CD4-positive, alpha-beta T cell treated with Interleukin-2 at 100 ng/mL for 4 hours (primary cell): Measurements from ENCODE around the gene SMCP.

Experiments
- DNase-seq: peaks from one replicate; pipeline ENCODE4 v3.0.0-alpha.2; 2020; ENCODE audit warnings: low spot score

The SMCP gene

DNA sequence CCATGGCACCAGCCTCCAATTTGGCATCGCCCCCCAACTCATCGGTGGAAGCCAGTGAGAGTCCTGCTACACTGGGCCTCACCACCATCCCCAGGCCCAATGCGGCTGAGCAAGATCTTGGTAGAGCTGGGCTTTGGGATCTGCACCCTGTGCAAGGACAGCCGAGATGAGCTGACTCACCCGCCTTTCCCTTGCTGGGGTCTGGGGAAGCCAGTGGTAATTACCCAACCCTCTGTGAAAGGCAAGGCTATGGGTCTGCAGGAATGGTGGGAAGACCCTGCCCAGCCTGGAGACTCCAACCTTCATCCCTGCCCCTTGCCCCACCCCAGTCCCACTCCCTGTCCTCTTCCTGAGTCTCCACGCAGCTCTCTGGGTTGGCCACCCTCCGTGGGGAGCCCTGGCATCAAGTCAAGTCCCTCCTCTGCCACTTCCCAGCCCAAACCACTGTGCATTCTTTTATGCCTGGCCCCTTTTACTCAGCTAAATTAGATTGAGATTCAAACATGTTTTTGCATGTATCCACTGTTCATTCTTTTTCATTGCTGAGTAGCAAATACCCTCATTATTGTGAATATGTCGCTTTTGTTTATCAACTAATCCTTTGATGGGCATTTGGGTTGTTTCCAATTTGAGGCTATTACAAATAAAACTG lies 8.8 kb downstream of the SMCP start:
- DNase-seq: no peak

GRCh38 chr1:152888126-152888525 lies 10.0 kb downstream of the SMCP start:
- no peak for DNase-seq

DNA sequence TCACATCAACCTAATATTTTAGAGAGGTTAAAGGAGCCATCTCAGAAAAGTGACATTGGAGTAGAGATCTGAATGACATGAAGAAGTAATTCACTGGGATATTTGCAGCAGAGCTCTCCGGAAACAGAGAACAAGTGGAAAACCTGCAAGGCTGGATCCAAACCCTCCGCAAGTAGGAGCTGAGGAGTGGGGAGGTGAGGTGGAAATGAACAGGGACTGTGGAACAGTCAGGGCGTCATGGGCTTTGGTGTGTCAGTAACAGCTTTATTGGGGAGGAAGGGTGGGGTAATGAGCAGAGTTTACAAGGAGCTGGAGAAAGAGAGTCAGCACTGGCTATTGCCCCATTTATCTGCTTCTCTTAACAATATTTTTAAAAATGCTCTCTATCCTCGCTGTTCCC lies 20.9 kb downstream of the SMCP start:
- no peak for DNase-seq

GRCh38 chr1:152899883-152900282 lies 21.8 kb downstream of the SMCP start:
- no peak for DNase-seq

DNA sequence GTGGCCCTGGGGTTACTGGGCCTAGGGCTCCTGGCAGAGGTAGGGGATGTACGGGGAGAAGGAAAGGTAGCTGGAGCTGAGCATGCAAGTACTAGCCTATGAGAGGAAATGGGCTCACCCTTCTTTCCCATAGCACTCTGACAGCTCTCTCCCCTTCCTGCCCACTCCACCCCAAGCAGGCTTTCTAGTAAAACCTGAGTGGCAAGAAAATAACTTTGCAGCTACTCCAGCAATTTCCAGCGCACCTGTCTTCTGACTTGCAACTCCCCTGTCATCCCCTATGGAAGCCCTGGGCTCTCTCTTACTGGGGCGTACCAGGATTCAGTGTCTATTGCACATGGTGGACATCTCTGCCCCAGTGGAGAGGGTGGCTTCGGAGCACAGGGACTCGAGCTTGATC lies 23.5 kb downstream of the SMCP start:
- DNase-seq: no peak

- DNase-seq: no peak
Measured at GRCh38 chr1:152902636-152903035, 24.5 kb downstream of the SMCP start.

DNA sequence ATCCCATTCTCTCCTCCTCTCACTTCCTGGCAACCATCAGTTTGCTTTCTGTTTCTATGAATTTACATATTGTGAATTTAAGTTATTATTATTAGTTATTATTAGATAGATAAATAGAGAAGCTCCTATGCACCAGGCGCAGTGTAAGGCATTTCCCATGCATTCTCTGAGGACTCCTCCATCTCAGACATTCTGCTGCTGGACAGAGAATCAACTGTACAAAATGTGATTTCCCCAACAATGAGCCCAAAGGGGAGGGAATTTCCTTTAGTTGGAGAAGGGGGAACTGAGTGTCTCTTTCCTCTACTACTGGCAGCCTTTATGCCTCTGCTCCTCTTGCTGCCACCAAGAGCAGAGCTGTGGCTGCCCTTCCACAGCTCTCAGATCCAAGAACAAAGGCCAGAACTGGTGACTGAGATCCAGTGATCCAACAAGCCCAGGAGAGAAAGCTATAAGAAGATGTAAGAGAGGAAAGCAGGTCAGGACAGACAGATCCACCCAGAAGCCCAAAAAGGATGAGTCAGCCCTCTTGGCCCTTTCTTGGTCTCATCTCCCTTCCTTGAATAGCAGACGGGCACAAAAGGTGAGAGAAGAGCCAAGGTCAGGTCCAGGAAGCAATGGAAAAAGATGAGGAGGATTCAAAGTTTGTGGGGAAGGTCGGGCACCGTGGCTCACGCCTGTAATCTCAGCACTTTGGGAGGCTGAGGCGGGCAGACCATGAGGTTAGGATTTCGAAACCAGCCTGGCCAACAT lies 26.7 kb downstream of the SMCP start:
- DNase-seq: no peak

- DNase-seq: no peak
Measured at GRCh38 chr1:152906023-152906565, 28.0 kb downstream of the SMCP start.

- no peak for DNase-seq
Measured at GRCh38 chr1:152907686-152908601, 29.8 kb downstream of the SMCP start, which contains the start of gene IVL. Gene IVL, plus strand, starts transcription at chr1:152908546. Its CDS starts 1,252 bp downstream, at chr1:152909798.

- no peak for DNase-seq
Measured at GRCh38 chr1:152909206-152909605, 31.1 kb downstream of the SMCP start.

DNA sequence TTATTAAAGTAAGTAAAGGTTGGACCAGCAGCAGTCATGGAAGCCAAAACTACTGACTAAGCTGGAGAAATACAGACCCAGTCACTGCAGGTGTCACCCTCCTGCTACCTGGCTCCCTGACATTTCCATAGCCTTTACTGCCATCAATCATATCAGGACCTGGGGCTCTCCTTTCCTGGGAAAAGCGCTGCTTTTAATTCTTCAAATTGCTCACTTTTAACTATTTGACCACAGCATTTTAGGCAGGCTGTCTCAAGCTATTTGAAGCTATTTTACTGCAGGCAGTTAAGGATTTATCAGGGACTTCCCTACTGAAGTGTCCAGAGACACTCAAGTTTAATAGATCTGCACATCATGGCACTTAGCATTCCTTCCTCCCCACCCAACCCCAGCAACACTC lies 34.3 kb downstream of the SMCP start:
- DNase-seq: no peak

DNA sequence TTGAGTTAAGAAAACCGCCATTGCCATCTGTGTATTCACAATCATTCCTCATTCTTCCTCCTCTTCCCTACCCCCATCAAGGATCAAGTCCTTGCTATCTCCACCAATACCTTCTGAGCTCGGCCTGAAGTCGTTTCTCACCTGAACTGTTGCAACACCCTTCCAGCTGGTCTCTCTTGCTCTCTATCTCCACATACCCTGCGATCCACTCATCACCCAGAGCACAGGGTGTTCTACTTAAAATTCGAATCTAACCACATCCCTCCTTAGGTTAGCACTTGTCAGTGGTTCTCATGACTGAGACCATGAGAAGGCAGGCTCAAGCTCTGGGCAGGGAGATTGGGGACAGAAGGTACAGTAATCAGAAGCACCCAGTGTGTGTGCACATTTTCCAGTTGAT lies 34.8 kb downstream of the SMCP start:
- no peak for DNase-seq

DNA sequence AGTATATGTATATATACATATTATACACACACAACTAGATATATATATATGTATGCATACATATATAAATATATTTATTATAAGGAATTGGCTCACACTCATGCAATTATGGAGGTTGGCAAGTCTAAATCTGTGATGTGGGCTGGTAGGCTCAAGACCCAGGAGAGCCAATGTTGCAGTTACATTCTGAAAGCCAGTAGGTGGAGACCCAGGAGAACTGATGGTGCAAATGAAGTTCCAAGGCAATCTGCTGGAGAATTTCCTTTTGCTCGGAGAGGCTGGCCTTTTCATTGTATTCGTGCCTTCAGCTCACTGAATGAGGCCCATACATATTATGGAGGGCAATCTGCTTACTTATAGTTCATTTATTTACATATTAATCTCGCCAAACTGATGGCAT lies 39.7 kb downstream of the SMCP start:
- DNase-seq: no peak

DNA sequence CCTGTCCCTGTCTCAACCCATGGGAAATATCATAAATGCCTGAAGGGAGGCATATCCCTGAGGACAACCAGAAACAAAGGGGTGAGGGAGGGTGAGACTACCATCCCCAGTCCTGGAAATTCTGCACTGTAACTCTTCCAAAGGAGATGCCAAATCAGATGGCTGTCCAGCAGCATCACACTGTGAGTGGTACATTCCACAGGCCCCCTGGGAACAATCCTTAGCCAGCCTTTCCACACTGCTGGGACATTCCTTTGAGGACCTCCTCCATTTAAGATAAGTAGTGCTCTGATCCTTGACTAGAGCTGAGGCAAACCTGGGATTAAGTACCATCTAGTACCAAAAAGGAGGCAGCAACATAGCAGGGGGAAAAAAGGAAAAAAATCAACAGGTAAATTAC lies 40.9 kb downstream of the SMCP start:
- no peak for DNase-seq

DNA sequence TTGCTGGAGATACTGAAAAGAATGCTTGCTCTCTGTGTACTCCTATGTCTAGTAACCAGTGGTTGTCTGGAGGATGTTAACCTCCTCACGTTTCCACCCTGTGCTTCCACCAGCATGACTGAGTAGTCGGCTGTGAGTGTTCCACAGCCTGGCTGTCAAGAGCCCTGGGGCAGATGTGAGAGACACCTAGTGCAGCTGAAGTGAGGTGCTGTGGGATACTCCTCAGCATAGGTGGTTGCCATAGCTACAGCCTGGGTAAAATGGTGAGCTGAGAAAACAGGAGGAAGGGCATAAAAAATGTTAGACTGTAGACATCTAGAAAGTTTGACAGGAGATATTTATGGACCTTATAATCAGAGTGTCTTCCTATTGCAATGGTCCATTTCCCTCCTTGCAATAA lies 46.1 kb downstream of the SMCP start:
- no peak for DNase-seq

DNA sequence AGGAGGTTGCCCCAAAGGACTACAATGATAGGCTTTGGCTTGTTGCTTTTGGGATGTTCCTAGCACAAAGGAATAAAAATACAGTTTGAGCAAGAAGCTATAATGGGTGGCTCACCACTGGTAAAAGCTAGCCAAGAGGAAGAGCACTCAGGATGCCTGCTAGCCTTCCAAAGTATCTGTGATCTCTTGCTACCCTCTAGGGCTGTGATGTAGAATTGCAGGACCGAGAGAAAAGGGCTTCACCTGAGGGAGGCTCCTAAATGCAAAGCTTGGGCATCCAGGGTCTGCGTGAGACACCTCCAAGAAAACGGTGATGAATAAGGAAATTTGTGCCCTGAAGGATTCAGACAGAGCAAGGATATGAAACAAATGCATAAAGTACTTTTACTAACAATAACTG lies 48.0 kb downstream of the SMCP start:
- no peak for DNase-seq

- no peak for DNase-seq
Measured at GRCh38 chr1:152928671-152929070, 50.5 kb downstream of the SMCP start.

- no peak for DNase-seq
Measured at GRCh38 chr1:152932170-152932811, 54.2 kb downstream of the SMCP start.

DNA sequence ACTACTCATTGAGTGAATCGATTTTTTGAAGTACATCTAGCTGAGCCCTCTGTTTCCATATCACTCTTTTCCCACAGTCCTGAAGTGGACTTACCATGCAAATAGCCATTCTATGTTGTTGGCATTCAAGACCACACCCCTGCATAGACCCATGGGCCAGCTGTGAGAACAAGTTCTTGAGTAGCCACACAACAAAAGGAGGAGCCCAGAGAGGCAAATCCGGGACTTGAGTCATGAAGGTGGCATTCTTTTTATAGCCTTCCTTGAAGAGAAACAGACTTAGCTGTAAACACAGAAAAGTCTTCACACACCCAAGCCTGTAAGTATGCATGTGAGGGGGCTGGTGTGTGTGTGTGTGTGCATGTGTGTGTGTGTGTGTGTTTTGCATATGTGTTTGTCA lies 55.1 kb downstream of the SMCP start:
- DNase-seq: no peak
